ENCODE data around the gene ARID1B.

Gene ARID1B

DNA sequence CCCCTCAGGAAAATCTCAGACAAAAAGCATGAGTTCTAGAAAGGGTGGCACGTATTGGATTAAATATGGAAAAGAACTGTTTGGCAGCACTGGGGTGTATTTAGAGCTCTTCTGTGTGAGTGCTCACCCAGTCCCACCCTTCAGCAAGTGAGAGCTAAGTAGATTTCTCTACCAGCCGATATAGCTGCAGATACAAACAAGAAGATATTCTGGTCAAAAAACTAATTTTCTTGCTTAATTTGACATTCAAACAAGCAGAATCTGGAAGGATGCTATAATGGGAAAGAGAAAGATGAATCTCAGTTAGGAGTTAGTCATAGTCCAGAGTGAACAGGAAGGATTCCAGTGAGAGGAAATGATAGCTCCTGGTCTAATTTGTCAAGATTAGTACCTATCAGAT, 314.1 kb downstream of the ARID1B start:
- H3K4me3 ChIP-seq (ENCODE audit: low read depth in 1 of 2, low read length in 1 of 2) = no peak overlapping the region
- peaks cover 17% of the 10 kb centered on the region for H3K36me3 ChIP-seq
- H3K9me3 ChIP-seq = no peaks in the 10 kb centered on the region
- H3K4me1 ChIP-seq (ENCODE audit: control insufficient read depth in 1 of 2, insufficient read depth in 1 of 2, low read depth in 1 of 2, low read length in 1 of 2) = no peaks in the 10 kb centered on the region
- no peak overlapping the region for H3K27ac ChIP-seq
- TF ChIP-seq, protein P1, sequence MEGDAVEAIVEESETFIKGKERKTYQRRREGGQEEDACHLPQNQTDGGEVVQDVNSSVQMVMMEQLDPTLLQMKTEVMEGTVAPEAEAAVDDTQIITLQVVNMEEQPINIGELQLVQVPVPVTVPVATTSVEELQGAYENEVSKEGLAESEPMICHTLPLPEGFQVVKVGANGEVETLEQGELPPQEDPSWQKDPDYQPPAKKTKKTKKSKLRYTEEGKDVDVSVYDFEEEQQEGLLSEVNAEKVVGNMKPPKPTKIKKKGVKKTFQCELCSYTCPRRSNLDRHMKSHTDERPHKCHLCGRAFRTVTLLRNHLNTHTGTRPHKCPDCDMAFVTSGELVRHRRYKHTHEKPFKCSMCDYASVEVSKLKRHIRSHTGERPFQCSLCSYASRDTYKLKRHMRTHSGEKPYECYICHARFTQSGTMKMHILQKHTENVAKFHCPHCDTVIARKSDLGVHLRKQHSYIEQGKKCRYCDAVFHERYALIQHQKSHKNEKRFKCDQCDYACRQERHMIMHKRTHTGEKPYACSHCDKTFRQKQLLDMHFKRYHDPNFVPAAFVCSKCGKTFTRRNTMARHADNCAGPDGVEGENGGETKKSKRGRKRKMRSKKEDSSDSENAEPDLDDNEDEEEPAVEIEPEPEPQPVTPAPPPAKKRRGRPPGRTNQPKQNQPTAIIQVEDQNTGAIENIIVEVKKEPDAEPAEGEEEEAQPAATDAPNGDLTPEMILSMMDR (IDR thresholded peaks at IDR 0.05) = no peak
- no peaks in the 10 kb centered on the region for H3K27me3 ChIP-seq

DNA sequence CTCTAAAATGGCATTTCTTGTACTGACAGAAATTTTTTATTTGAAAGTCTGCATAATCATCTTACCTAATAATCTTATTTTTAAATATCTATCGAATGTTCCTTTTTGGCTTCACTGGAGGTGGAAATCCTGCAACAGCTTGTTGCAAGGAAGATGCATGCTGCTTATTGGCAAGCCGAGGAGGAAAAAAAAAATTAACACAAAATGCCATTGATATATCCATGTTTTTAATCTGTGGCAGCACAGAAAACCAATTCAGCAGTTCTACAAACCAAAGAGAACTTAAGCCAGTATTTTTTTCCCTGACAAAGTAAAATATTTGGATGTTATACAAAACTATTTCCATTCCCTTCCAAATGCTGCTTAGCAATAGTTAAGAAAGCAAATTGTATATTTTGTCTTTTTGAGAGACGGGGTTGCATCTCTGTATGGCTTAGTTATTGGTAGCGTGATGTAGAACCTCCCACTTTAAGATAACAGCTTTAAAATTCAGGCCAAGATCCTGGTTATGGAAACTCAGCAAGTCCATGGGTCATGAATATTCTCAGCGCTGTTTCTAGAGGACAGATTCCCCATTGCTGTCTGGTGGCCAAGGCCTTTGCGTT, 314.8 kb downstream of the ARID1B start:
- Histone ChIP-seq H3K4me3 (ENCODE audit: low read depth in 1 of 2, low read length in 1 of 2) (no peak overlapping the region), H3K9me3 (no peaks in the 10 kb centered on the region), H3K36me3 (peaks cover 13% of the 10 kb centered on the region), H3K4me1 (ENCODE audit: control insufficient read depth in 1 of 2, insufficient read depth in 1 of 2, low read depth in 1 of 2, low read length in 1 of 2) (no peaks in the 10 kb centered on the region), H3K27me3 (no peaks in the 10 kb centered on the region), H3K27ac (no peak overlapping the region)
- TF ChIP-seq, protein P1 (IDR thresholded peaks at IDR 0.05) = no peak

DNA sequence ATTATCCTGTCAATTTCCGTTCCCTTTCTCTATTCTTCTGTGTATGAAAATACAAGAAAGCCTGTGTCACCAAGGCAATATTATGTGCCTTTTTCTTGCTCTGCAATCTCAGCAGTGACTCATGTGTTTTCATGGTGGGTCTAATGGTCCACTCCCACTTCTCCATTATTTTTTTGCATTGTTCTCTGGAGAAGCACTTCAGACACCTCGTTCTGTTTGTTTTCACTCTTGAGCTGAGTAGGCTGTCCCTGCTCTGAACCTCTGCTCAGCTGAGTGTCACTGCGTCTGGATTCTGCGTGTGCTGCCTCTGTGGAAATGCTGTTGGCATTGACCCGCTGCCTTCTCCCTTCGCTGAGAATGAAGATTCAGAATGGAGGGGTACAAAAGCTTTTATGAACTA, 315.6 kb downstream of the ARID1B start:
- Histone ChIP-seq H3K36me3 (peaks cover 13% of the 10 kb centered on the region), H3K9me3 (no peaks in the 10 kb centered on the region), H3K4me1 (ENCODE audit: control insufficient read depth in 1 of 2, insufficient read depth in 1 of 2, low read depth in 1 of 2, low read length in 1 of 2) (no peaks in the 10 kb centered on the region), H3K27me3 (no peaks in the 10 kb centered on the region), H3K27ac (no peak overlapping the region), H3K4me3 (ENCODE audit: low read depth in 1 of 2, low read length in 1 of 2) (no peak overlapping the region)
- TF ChIP-seq, protein P1 (IDR thresholded peaks at IDR 0.05) = no peak

DNA sequence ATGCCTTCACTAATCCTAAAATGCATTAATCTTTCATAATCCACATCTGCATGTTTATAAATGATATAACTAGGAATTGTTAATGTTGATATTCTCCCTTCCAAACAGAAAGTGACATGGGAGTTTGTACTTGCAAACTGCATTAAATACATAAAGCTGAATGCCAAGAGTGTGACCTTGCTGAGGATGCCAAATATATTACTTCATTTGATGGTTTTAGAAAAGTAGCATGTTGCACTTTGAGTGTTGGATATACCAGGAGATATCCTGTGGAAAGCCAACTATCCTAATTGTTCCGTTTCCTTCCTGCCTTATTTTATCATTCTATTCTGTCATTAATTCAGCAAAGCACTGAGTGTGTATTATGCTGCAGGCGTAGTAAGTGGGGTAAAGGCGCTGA, 316.4 kb downstream of the ARID1B start:
- H3K36me3 ChIP-seq = peaks cover 13% of the 10 kb centered on the region
- H3K27ac ChIP-seq = no peak overlapping the region
- no peak overlapping the region for H3K4me3 ChIP-seq (ENCODE audit: low read depth in 1 of 2, low read length in 1 of 2)
- no peaks in the 10 kb centered on the region for H3K9me3 ChIP-seq
- TF ChIP-seq, protein P1 (IDR thresholded peaks at IDR 0.05) = no peak
- no peaks in the 10 kb centered on the region for H3K4me1 ChIP-seq (ENCODE audit: control insufficient read depth in 1 of 2, insufficient read depth in 1 of 2, low read depth in 1 of 2, low read length in 1 of 2)
- H3K27me3 ChIP-seq = no peaks in the 10 kb centered on the region

GRCh38 chr6:157094038-157094437, 316.9 kb downstream of the ARID1B start:
- Histone ChIP-seq H3K9me3 (no peaks in the 10 kb centered on the region), H3K27me3 (no peaks in the 10 kb centered on the region), H3K36me3 (peaks cover 13% of the 10 kb centered on the region), H3K27ac (no peak overlapping the region), H3K4me1 (ENCODE audit: control insufficient read depth in 1 of 2, insufficient read depth in 1 of 2, low read depth in 1 of 2, low read length in 1 of 2) (no peaks in the 10 kb centered on the region), H3K4me3 (ENCODE audit: low read depth in 1 of 2, low read length in 1 of 2) (no peak overlapping the region)
- TF ChIP-seq, protein P1 (IDR thresholded peaks at IDR 0.05) = no peak

All from neutrophil (primary cell).